Measurements from ENCODE around the gene RIBC2.

DNA sequence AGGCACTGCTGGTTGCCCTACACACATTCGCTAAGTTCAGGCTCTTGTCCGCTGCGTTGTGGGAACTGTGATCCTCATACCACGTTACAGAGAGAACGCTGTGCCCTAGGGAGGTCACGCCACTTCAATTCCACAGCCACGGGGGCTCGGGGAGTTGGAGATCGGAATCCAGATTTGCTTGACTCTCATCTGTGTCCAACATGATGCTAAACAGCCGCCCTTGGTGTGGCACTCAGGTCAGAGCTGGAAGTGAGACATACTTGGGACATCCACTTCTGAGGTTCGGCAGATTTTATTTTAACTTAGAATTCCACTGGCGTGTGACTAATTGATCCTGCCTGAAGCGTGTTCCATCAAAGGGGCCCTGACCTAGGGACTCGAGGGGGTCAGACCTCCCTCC, 41.7 kb downstream of the RIBC2 start:
- TF ChIP-seq TCF12 (IDR thresholded peaks at IDR 0.05): peak; percentile 82; the same call in 1 of the 2 replicates
- TF ChIP-seq, protein P1, sequence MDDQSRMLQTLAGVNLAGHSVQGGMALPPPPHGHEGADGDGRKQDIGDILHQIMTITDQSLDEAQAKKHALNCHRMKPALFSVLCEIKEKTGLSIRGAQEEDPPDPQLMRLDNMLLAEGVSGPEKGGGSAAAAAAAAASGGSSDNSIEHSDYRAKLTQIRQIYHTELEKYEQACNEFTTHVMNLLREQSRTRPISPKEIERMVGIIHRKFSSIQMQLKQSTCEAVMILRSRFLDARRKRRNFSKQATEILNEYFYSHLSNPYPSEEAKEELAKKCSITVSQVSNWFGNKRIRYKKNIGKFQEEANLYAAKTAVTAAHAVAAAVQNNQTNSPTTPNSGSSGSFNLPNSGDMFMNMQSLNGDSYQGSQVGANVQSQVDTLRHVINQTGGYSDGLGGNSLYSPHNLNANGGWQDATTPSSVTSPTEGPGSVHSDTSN (IDR thresholded peaks at IDR 0.05): no peak; the same call in 1 of the 2 replicates
- TF ChIP-seq, protein P2, sequence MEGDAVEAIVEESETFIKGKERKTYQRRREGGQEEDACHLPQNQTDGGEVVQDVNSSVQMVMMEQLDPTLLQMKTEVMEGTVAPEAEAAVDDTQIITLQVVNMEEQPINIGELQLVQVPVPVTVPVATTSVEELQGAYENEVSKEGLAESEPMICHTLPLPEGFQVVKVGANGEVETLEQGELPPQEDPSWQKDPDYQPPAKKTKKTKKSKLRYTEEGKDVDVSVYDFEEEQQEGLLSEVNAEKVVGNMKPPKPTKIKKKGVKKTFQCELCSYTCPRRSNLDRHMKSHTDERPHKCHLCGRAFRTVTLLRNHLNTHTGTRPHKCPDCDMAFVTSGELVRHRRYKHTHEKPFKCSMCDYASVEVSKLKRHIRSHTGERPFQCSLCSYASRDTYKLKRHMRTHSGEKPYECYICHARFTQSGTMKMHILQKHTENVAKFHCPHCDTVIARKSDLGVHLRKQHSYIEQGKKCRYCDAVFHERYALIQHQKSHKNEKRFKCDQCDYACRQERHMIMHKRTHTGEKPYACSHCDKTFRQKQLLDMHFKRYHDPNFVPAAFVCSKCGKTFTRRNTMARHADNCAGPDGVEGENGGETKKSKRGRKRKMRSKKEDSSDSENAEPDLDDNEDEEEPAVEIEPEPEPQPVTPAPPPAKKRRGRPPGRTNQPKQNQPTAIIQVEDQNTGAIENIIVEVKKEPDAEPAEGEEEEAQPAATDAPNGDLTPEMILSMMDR (IDR thresholded peaks at IDR 0.05): no peak
- no peak for TF ChIP-seq EZH2phosphoT487 (IDR thresholded peaks at IDR 0.05; ENCODE audit: borderline replicate concordance, low read depth)

All from SK-N-SH (cell line).